NCI-H1694 treated with DMSO at 0.1 percent for 48 hours (cell line): ENCODE results near the gene PLEKHA6.

Experiments used
- DNase-seq: peaks from one replicate; lab custom pipeline; 2025; lab: John Stamatoyannopoulos, UW

The PLEKHA6 gene

DNA sequence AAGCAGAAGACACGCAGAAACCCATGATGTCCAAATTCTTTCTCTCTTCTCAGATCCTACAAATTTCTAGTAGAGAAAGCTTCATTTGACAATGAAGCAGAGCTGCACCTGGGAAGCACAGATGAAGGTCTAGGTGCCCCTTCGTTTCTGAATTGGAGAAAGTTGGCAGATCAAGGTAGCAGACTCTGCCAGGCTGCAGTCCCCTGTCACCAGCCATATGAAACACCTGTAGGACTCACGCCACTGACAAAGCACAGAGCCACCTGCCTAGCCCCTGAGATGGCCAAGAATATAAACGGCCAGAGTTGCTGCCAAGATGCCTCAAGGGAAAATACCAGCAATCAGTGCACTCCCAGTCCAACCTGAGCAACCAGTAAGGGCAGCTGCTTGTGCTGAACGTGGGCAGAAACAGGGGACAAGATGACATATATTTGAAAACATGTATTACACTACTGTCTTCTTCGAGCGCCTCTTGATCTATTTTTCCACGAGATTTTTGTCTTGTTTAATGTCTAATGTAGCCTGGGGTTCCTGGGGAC, 20.6 kb upstream of the PLEKHA6 start:
- no peak for DNase-seq

GRCh38 chr1:204377800-204378668, 18.3 kb upstream of the PLEKHA6 start:
- peak; percentile 7 for DNase-seq

- no peak for DNase-seq
Measured at GRCh38 chr1:204376919-204377799, 17.4 kb upstream of the PLEKHA6 start.

- DNase-seq, result no peak
Measured at GRCh38 chr1:204376465-204376864, 16.7 kb upstream of the PLEKHA6 start.

GRCh38 chr1:204373911-204374310, 14.2 kb upstream of the PLEKHA6 start:
- DNase-seq, result no peak

DNA sequence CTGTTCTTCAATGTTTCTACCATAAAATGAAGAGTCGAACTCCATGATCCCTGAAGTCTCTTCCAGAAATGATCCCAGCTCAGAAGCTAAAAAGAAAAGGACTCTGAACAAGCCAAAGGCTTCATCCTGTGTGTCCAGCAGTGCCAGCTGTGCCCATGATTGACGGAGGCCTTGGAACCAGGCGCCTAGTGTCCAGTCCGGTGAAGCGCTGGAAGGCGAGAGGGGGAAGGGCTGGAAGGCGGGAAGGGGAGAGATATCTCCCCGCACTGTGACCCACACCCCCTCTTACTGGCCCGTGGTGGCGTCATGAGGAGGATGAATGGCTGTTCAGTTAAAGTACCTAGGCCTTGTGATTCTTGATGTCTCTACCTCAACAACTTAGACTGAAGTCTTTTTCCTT, 10.4 kb upstream of the PLEKHA6 start:
- DNase-seq, result no peak

DNA sequence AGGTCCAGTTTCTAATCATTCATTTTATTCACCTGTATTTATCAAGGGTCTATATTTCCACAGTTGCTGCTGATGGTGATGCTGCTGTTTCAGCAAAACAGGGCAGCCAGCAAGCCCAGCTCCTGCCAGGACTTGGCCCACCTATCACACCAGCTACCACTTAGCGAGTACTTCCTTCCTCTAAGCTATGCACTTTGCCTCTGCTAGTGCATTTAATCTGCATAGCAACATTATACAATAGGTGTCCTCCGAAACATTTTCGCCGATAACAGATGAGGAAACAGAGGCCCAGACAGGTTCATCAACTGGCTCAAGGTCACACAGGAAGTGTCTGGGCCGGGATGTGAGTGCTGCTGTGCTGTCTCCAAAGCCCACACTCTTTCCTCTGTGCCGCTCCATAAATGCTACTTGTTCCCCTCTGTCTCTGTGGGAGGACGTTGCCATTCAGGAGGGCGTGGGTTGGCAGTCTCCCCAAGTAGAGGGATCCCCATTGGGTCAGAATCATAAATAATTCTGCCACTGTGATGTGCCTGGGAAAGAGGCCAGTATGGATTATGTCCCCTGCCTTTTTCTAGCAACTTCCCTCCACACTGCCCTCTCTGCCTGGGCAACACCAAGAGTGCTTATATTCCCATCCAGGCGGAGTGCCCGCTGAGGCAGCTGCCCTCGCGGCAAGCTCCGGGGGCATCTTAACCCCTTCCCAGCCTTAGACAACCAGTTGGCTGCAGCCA, 9.4 kb upstream of the PLEKHA6 start:
- DNase-seq, result no peak

GRCh38 chr1:204367956-204368355, 8.2 kb upstream of the PLEKHA6 start:
- no peak for DNase-seq

DNA sequence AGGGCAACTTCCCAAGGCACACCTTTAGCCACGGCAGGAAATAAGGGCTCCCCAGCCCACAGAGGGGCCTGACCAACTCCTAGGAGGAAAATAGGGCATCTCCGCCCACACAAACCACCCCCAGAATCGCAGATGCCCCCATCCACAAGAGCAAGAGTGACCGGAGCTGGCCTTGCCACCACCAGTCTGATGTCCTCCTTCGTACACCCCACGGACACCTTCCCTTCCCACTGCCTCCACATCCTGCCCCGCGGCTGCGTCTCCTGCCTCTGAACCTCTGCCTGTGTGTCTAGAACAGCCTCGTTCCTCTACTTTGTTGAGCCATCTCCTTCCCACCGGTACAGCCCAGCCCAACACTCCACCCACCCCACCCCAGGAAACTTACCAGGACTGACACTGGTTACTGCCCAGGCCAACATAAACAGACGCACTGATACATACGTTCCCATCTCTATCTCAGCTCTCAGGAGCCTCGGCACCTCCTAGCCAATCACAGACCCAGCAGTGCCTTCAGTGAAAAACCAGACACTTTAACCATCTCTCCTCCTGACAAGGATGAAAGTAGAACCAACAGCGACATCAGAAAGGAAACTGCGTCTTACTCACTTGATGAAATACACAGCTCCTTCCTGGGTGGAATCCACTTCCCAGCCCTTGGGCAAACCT, 7.6 kb upstream of the PLEKHA6 start:
- no peak for DNase-seq

DNA sequence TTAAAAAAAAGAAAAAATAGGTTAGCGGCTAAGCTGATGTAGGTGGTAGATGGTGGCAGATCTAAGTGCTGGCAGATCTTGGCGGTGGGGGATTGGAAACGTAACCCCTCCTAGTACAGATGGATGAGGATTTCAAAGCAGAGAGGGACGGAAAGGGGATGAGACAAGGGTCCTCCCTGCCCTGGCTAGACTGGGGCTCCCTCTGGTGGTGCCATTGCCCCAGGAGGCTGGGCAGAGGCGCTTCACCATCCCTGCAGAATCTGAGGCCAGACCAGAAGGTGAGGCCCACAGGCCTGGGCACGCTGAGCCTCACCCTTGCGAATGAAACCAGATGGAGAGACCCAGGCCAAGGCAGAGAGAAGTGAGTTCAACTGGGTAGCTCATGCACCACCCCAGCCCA, 7.0 kb upstream of the PLEKHA6 start:
- DNase-seq, result peak; percentile 10

DNA sequence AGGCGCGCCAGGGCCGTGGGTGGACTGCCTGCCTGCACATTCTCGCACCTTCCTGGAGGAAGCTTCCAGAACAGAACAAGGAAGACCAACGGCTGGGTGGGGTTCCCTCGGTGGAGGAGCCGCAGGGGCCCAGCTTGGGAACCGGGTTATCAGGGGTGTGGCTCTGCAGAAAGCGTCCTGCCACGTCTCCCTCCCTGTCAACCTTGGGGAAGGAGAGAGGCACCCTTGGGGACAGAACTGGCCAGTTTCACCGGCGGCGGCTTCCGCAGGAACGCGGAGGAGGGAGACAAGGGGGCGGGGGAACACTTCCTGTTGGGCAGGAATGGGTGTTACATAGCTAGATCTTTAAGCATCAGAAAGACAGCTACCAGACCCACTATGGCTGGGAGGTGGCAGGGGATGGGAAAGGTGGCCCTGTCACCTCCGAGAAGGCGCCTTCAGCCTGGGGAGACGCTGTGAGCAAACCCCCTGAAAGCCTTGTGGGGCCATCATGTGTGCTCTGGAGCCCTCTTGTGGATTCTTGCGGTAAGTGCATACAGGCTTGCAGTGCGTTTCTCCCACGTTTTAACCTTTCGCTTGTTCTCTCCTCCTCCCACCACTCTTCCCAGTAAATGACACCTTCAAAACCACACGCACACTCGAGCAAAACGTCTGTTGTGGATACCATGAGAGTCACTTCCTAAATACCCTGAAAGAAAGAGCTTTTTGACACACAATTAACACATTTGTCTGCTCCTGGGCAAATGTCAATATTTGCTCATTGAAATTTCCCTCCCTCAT, 3.8 kb upstream of the PLEKHA6 start:
- DNase-seq, result peak; percentile 82

GRCh38 chr1:204362984-204363334, 3.2 kb upstream of the PLEKHA6 start:
- DNase-seq, result no peak

GRCh38 chr1:204361781-204362180, 2.1 kb upstream of the PLEKHA6 start:
- DNase-seq, result no peak

GRCh38 chr1:204361341-204361771, 1.6 kb upstream of the PLEKHA6 start:
- no peak for DNase-seq

DNA sequence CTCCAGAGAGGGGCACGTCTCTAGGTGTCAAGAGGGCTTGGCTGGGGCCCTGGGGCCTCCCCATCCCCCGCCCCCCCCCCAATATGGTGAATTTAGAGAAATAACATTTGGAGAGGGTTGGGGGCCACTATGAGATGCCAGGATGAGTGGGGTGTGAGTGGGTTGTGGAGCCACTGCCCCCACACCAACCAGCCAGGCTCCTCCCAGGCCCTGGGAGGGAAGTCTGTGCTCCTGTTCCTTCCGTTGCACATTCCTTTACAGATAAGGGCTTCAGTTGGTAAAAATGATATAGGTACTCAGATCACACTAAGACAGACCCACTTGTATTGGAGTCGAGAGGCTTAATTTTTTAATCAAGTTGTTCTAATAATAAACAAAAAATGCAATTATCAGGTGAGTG, 585 bp upstream of the PLEKHA6 start:
- no peak for DNase-seq

DNA sequence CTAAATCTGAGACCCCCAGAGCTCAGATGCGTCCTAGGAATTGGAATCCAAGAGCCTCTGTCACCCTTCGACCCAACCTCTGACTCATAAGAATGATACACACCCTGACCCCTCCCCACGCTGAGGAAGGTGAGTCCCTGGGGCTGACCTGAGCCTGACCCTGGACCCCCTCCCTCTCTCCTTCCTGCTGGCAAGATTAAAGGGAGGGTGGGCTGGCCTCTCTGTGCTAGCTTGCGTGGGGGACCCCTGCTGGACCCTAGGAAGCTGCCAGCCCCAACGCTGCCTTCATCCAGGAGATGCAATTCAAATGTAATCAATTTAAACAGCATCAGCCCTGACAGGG, 627 bp downstream of the PLEKHA6 start:
- no peak for DNase-seq

DNA sequence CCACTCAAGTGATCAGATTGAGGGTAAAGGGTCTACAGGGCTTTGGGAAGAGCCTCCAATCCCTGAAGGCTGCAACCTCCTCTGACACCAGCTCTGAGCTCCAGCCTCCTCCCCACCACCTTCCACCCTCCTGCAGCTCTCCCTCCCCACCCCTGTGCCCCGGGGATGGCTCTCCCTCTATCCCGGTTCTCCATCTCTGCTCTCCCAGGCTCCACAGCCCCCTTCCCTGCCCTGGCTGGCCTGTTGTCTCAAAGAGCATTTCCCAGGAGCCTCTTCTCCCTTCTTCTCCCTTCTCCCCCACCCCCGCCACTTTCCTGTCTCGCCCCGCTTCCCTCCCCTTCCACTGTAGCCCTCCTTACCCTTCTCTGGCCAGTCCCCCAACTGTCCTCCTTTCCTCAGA, 1.1 kb downstream of the PLEKHA6 start:
- peak; percentile 43 for DNase-seq

- peak; percentile 81 for DNase-seq
Measured at GRCh38 chr1:204357551-204358490, 1.9 kb downstream of the PLEKHA6 start.

- no peak for DNase-seq
Measured at GRCh38 chr1:204356997-204357396, 2.7 kb downstream of the PLEKHA6 start.

- no peak for DNase-seq
Measured at GRCh38 chr1:204355913-204356312, 3.8 kb downstream of the PLEKHA6 start.
